DOHH2 (cell line): ENCODE results near the gene FUOM.

Experiments
- H3F3A ChIP-seq: fragments of 200-600 bp; sonication (generic), shearing (Covaris generic); 2 replicates; pipeline ENCODE4 v1.6.0; 2016; ENCODE audit warnings: antibody characterized with exemption, mild to moderate bottlenecking; ENCODE audit not compliant: control insufficient read depth, insufficient read depth
- H3K27ac ChIP-seq: fragments of 200-600 bp; sonication (generic); 2 replicates; pipeline ENCODE4 v1.5.1; 2014; ENCODE audit warnings: low read depth, mild to moderate bottlenecking, low read length, moderate library complexity
- H3K27me3 ChIP-seq: fragments of 200-600 bp; sonication (generic); 2 replicates; pipeline ENCODE4 v1.6.1; 2014; ENCODE audit warnings: mild to moderate bottlenecking, low read length, mixed read lengths; ENCODE audit not compliant: control insufficient read depth
- H3K36me3 ChIP-seq: fragments of 200-600 bp; sonication (generic); 2 replicates; pipeline ENCODE4 v1.6.1; 2014; ENCODE audit warnings: mild to moderate bottlenecking, low read length, moderate library complexity, mixed read lengths; ENCODE audit not compliant: control insufficient read depth
- H3K4me1 ChIP-seq: fragments of 200-600 bp; sonication (generic); 2 replicates; pipeline ENCODE4 v1.6.1; 2014; ENCODE audit warnings: mild to moderate bottlenecking, low read length, mixed read lengths; ENCODE audit not compliant: control insufficient read depth
- H3K4me2 ChIP-seq: fragments of 200-600 bp; sonication (generic); 2 replicates; pipeline ENCODE4 v1.6.0; 2014; ENCODE audit warnings: mild to moderate bottlenecking, low read length, moderate library complexity
- H3K4me3 ChIP-seq: fragments of 200-600 bp; sonication (generic); 2 replicates; pipeline ENCODE4 v1.5.1; 2014; ENCODE audit warnings: mild to moderate bottlenecking, low read length, mixed read lengths
- H3K79me2 ChIP-seq: fragments of 200-600 bp; sonication (generic); 2 replicates; pipeline ENCODE4 v1.6.1; 2014; ENCODE audit warnings: mild to moderate bottlenecking, low read length, mixed read lengths; ENCODE audit not compliant: control insufficient read depth
- H3K9me2 ChIP-seq: fragments of 200-600 bp; sonication (generic); replicated peaks from 2 replicates; pipeline ENCODE4 v1.6.1; 2014; ENCODE audit warnings: mild to moderate bottlenecking, low read length, mixed read lengths; ENCODE audit not compliant: control insufficient read depth
- H3K9me3 ChIP-seq: fragments of 200-600 bp; sonication (generic); 2 replicates; pipeline ENCODE4 v1.6.1; 2014; ENCODE audit warnings: antibody characterized with exemption, low read length, mixed read lengths; ENCODE audit not compliant: control insufficient read depth, insufficient read depth
- H4K20me1 ChIP-seq: fragments of 200-600 bp; sonication (generic); 2 replicates; pipeline ENCODE4 v1.6.0; 2014; ENCODE audit warnings: low read depth, mild to moderate bottlenecking, antibody characterized with exemption, low read length, moderate library complexity; ENCODE audit not compliant: control insufficient read depth, insufficient read depth
- EZH2phosphoT487 ChIP-seq: fragments of 200-600 bp; sonication (generic); IDR thresholded peaks from 2 replicates; pipeline ENCODE4 v1.6.1; 2017; ENCODE audit warnings: borderline replicate concordance, mild to moderate bottlenecking, antibody characterized with exemption, low read length, moderate library complexity, mixed read lengths
- TF ChIP-seq, protein P1 (sequence below): fragments of 200-600 bp; sonication (generic); IDR thresholded peaks from one replicate; pipeline ENCODE4 v1.5.1; 2014; ENCODE audit warnings: antibody characterized with exemption, mild to moderate bottlenecking, low read depth, low read length; ENCODE audit not compliant: poor library complexity, severe bottlenecking

FUOM gene

DNA sequence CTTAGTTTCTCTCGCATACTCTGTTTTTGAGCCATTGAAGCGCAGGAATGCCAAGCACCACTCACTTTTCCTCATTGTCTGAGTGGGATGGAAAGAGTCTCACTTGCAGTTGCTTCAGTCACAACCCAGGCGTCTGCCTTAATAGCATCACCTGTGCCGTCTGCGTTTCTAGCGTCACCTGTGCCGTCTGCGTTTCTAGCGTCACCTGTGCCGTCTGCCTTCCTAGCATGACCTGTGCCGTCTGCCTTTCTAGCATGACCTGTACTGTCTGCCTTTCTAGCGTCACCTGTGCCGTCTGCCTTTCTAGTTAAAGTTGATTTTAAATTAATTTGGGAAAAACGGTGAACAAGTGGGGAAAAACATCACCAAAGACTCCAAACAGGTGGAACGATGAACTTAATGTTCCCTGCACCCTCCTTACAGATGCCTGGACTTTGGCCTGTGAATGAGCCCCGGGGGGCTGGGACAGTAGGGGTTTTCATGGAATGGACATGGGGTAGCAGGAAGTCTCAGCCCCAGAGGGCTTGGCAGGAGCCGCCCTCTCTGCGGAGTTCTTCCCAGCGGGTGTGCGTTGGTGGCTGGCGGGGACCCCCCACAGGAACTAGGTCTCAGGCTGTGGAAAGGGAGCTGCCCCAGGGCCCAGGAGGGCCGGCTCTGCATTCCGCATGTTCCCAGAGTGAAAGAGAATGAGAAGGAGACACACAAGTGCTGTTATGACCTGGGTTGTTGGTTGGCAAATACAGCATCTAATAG, 45.6 kb downstream of the FUOM start:
- no peaks in the 10 kb centered on the region for H3F3A ChIP-seq
- H3K4me3 ChIP-seq: no peak overlapping the region
- H3K79me2 ChIP-seq: peaks cover 20% of the 10 kb centered on the region
- H4K20me1 ChIP-seq: peaks cover 11% of the 10 kb centered on the region
- no peak for TF ChIP-seq EZH2phosphoT487
- TF ChIP-seq, protein P1, sequence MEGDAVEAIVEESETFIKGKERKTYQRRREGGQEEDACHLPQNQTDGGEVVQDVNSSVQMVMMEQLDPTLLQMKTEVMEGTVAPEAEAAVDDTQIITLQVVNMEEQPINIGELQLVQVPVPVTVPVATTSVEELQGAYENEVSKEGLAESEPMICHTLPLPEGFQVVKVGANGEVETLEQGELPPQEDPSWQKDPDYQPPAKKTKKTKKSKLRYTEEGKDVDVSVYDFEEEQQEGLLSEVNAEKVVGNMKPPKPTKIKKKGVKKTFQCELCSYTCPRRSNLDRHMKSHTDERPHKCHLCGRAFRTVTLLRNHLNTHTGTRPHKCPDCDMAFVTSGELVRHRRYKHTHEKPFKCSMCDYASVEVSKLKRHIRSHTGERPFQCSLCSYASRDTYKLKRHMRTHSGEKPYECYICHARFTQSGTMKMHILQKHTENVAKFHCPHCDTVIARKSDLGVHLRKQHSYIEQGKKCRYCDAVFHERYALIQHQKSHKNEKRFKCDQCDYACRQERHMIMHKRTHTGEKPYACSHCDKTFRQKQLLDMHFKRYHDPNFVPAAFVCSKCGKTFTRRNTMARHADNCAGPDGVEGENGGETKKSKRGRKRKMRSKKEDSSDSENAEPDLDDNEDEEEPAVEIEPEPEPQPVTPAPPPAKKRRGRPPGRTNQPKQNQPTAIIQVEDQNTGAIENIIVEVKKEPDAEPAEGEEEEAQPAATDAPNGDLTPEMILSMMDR: no peak
- H3K9me3 ChIP-seq: no peaks in the 10 kb centered on the region
- H3K27me3 ChIP-seq: no peaks in the 10 kb centered on the region
- no peak overlapping the region for H3K4me2 ChIP-seq
- H3K27ac ChIP-seq: no peak overlapping the region
- peaks cover 17% of the 10 kb centered on the region for H3K4me1 ChIP-seq
- no peaks in the 10 kb centered on the region for H3K9me2 ChIP-seq
- peaks cover 39% of the 10 kb centered on the region for H3K36me3 ChIP-seq

DNA sequence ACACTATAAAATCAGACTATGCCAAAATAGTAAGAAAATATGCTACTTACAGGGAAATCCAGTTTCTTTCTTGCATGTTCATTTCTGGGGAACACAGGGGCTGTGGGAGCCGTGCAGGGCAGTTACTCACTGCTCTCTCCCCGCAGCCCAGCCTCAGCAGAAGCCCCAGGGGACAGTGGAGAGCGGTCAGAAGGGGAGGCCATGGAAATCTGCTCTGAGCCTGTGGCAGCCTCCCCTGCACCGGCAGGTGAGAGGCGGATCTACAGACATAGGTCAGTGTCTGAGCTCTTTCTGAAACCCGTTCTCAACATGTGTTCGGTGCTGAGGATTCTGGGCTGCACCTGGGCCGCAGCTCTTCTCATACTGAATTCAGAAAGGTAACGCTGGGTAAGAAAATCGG, 46.2 kb downstream of the FUOM start:
- Histone ChIP-seq H3K4me2 (no peak overlapping the region), H3F3A (no peaks in the 10 kb centered on the region), H4K20me1 (peaks cover 16% of the 10 kb centered on the region), H3K9me2 (no peaks in the 10 kb centered on the region), H3K27me3 (no peaks in the 10 kb centered on the region), H3K9me3 (no peaks in the 10 kb centered on the region), H3K27ac (no peak overlapping the region), H3K4me3 (no peak overlapping the region), H3K4me1 (peaks cover 21% of the 10 kb centered on the region), H3K79me2 (peaks cover 27% of the 10 kb centered on the region), H3K36me3 (peaks cover 39% of the 10 kb centered on the region)
- TF ChIP-seq EZH2phosphoT487: no peak
- TF ChIP-seq, protein P1: no peak

DNA sequence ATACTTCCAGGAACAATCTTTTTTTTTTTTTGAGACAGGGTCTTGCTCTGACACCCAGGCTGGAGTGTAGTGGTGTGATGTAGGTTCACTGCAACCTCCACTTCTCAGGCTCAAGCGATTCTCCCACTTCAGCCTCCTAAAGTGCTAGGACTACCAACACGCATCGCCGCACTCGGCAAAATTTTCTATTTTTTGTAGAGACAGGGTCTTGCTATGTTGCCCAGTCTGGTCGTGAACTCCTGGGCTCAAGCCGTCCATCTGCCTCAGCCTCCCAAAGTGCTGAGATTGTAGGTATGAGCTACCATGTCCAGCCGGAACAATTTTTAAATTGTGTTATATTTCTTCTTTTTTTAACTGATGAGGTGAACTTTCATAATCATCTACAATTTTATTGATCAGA, 47.0 kb downstream of the FUOM start:
- H3K4me3 ChIP-seq: no peak overlapping the region
- TF ChIP-seq, protein P1: no peak
- no peak for TF ChIP-seq EZH2phosphoT487
- H3K4me2 ChIP-seq: no peak overlapping the region

DNA sequence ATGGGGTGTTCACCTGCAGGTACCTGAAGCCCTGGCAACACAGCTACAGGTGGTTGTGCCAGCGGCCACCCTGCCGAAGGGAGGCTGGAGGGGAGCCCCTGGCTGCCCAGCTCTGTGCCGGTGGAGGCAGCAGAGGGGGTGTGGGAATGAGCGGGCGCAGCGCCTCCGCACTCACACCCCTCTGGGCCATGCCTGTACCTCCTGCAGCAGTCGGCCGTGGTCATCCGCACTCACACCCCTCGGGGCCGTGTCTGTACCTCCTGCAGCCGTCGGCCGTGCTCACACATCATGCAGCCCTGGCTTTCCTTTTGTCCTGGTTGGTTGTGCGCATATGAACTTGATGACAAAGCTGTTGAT, 47.4 kb downstream of the FUOM start:
- H3K9me3 ChIP-seq: no peaks in the 10 kb centered on the region
- H3K27ac ChIP-seq: no peak overlapping the region
- no peak overlapping the region for H3K4me3 ChIP-seq
- no peaks in the 10 kb centered on the region for H3K9me2 ChIP-seq
- peaks cover 21% of the 10 kb centered on the region for H3K4me1 ChIP-seq
- peaks cover 38% of the 10 kb centered on the region for H3K79me2 ChIP-seq
- H3K27me3 ChIP-seq: no peaks in the 10 kb centered on the region
- no peaks in the 10 kb centered on the region for H3F3A ChIP-seq
- TF ChIP-seq, protein P1: no peak
- TF ChIP-seq EZH2phosphoT487: no peak
- peaks cover 19% of the 10 kb centered on the region for H4K20me1 ChIP-seq
- H3K4me2 ChIP-seq: no peak overlapping the region
- peaks cover 39% of the 10 kb centered on the region for H3K36me3 ChIP-seq

More for the DNA sequence above, 47.0 kb downstream of the FUOM start:
- no peak overlapping the region for H3K27ac ChIP-seq
- peaks cover 34% of the 10 kb centered on the region for H3K79me2 ChIP-seq
- H3F3A ChIP-seq: no peaks in the 10 kb centered on the region
- H3K9me3 ChIP-seq: no peaks in the 10 kb centered on the region
- peaks cover 16% of the 10 kb centered on the region for H4K20me1 ChIP-seq
- peaks cover 39% of the 10 kb centered on the region for H3K36me3 ChIP-seq
- H3K9me2 ChIP-seq: no peaks in the 10 kb centered on the region
- H3K27me3 ChIP-seq: no peaks in the 10 kb centered on the region
- peaks cover 21% of the 10 kb centered on the region for H3K4me1 ChIP-seq
